ENCODE measurements around the gene SLC26A2. TPM values are rescaled to one million over a fixed set of nuclear protein-coding genes. Genes with fewer than 3 reads are reported as not detected.

Gene SLC26A2
- total and polyA plus RNA-seq, 2 experiments from 2014 or later: 3.5 to 11.5 TPM

DNA sequence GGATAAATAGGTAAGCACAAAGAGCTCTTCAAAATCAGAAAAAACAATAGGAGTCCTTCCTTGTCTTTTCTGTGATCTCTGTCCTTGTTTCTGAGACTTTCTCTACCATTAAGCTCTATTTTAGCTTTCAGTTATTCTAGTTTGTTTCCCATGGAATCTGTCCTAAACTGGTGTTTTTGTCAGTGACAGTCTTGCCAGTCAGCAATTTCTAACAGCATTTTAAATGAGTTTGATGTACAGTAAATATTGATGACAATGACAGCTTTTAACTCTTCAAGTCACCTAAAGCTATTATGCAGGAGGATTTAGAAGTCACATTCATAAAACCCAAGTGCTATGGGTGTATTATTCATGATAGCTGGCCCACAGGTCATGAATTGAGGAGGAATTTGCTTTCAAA, 21.9 kb downstream of the SLC26A2 start (continued):
- TF ChIP-seq, protein P1, sequence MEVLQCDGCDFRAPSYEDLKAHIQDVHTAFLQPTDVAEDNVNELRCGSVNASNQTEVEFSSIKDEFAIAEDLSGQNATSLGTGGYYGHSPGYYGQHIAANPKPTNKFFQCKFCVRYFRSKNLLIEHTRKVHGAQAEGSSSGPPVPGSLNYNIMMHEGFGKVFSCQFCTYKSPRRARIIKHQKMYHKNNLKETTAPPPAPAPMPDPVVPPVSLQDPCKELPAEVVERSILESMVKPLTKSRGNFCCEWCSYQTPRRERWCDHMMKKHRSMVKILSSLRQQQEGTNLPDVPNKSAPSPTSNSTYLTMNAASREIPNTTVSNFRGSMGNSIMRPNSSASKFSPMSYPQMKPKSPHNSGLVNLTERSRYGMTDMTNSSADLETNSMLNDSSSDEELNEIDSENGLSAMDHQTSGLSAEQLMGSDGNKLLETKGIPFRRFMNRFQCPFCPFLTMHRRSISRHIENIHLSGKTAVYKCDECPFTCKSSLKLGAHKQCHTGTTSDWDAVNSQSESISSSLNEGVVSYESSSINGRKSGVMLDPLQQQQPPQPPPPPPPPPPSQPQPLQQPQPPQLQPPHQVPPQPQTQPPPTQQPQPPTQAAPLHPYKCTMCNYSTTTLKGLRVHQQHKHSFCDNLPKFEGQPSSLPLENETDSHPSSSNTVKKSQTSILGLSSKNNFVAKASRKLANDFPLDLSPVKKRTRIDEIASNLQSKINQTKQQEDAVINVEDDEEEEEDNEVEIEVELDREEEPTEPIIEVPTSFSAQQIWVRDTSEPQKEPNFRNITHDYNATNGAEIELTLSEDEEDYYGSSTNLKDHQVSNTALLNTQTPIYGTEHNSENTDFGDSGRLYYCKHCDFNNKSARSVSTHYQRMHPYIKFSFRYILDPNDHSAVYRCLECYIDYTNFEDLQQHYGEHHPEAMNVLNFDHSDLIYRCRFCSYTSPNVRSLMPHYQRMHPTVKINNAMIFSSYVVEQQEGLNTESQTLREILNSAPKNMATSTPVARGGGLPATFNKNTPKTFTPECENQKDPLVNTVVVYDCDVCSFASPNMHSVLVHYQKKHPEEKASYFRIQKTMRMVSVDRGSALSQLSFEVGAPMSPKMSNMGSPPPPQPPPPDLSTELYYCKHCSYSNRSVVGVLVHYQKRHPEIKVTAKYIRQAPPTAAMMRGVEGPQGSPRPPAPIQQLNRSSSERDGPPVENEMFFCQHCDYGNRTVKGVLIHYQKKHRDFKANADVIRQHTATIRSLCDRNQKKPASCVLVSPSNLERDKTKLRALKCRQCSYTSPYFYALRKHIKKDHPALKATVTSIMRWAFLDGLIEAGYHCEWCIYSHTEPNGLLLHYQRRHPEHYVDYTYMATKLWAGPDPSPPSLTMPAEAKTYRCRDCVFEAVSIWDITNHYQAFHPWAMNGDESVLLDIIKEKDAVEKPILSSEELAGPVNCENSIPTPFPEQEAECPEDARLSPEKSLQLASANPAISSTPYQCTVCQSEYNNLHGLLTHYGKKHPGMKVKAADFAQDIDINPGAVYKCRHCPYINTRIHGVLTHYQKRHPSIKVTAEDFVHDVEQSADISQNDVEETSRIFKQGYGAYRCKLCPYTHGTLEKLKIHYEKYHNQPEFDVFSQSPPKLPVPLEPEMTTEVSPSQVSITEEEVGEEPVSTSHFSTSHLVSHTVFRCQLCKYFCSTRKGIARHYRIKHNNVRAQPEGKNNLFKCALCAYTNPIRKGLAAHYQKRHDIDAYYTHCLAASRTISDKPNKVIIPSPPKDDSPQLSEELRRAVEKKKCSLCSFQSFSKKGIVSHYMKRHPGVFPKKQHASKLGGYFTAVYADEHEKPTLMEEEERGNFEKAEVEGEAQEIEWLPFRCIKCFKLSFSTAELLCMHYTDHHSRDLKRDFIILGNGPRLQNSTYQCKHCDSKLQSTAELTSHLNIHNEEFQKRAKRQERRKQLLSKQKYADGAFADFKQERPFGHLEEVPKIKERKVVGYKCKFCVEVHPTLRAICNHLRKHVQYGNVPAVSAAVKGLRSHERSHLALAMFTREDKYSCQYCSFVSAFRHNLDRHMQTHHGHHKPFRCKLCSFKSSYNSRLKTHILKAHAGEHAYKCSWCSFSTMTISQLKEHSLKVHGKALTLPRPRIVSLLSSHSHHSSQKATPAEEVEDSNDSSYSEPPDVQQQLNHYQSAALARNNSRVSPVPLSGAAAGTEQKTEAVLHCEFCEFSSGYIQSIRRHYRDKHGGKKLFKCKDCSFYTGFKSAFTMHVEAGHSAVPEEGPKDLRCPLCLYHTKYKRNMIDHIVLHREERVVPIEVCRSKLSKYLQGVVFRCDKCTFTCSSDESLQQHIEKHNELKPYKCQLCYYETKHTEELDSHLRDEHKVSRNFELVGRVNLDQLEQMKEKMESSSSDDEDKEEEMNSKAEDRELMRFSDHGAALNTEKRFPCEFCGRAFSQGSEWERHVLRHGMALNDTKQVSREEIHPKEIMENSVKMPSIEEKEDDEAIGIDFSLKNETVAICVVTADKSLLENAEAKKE (CRISPR knock-in tag; IDR thresholded peaks at IDR 0.05): no peak
- TF ChIP-seq, protein P2, sequence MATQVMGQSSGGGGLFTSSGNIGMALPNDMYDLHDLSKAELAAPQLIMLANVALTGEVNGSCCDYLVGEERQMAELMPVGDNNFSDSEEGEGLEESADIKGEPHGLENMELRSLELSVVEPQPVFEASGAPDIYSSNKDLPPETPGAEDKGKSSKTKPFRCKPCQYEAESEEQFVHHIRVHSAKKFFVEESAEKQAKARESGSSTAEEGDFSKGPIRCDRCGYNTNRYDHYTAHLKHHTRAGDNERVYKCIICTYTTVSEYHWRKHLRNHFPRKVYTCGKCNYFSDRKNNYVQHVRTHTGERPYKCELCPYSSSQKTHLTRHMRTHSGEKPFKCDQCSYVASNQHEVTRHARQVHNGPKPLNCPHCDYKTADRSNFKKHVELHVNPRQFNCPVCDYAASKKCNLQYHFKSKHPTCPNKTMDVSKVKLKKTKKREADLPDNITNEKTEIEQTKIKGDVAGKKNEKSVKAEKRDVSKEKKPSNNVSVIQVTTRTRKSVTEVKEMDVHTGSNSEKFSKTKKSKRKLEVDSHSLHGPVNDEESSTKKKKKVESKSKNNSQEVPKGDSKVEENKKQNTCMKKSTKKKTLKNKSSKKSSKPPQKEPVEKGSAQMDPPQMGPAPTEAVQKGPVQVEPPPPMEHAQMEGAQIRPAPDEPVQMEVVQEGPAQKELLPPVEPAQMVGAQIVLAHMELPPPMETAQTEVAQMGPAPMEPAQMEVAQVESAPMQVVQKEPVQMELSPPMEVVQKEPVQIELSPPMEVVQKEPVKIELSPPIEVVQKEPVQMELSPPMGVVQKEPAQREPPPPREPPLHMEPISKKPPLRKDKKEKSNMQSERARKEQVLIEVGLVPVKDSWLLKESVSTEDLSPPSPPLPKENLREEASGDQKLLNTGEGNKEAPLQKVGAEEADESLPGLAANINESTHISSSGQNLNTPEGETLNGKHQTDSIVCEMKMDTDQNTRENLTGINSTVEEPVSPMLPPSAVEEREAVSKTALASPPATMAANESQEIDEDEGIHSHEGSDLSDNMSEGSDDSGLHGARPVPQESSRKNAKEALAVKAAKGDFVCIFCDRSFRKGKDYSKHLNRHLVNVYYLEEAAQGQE (IDR thresholded peaks at IDR 0.05; ENCODE audit: unreplicated experiment): no peak
- TF ChIP-seq ZNF114 (CRISPR knock-in tag; IDR thresholded peaks at IDR 0.05) (no peak), POLR2AphosphoS5 (IDR thresholded peaks at IDR 0.05; ENCODE audit: low read depth) (no peak), CREB1 (CRISPR knock-in tag; IDR thresholded peaks at IDR 0.05; ENCODE audit: low read depth) (no peak)

DNA sequence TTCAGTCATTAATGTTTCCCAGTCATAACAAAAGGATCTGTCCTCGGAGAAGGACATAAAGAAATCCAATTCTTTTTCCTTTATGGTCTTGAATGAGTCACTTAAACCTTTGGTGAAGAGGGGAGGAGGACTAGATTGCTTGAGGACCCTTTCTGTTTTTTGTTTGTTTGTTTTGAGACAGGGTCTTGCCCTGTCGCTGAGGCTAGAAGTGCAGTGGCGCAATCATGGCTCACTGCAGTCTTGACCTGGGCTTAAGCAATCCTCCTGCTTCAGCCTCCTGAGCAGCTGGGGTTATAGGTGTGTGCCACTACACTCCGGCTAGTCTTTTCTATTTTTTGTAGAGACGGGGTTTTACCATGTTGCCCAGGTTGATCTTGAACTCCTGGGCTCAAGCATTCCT, 27.6 kb downstream of the SLC26A2 start:
- ATAC-seq: no peak
- no peaks in the 10 kb centered on the region for H3K4me1 Mint-ChIP-seq

More for the DNA sequence above, 27.6 kb downstream of the SLC26A2 start:
- H4K20me1 ChIP-seq (replicated peaks; ENCODE audit: insufficient read depth): no peaks in the 10 kb centered on the region
- H3K4me2 ChIP-seq: no peak overlapping the region
- Mint-ChIP-seq H3K9me3 (no peaks in the 10 kb centered on the region), H3K27ac (no peak overlapping the region), H3K4me3 (no peak overlapping the region), H3K27me3 (ENCODE audit: insufficient read depth, low read depth, poor library complexity) (peaks cover 5% of the 10 kb centered on the region), H3K36me3 (ENCODE audit: low read depth) (no peaks in the 10 kb centered on the region)
- H3K4me3 ChIP-seq: no peak overlapping the region
- H3F3A ChIP-seq (replicated peaks; ENCODE audit: low read depth): no peaks in the 10 kb centered on the region
- H3K27me3 ChIP-seq (ENCODE audit: insufficient read depth): no peaks in the 10 kb centered on the region
- TF ChIP-seq, protein P2 (IDR thresholded peaks at IDR 0.05; ENCODE audit: unreplicated experiment): no peak
- TF ChIP-seq, protein P3, sequence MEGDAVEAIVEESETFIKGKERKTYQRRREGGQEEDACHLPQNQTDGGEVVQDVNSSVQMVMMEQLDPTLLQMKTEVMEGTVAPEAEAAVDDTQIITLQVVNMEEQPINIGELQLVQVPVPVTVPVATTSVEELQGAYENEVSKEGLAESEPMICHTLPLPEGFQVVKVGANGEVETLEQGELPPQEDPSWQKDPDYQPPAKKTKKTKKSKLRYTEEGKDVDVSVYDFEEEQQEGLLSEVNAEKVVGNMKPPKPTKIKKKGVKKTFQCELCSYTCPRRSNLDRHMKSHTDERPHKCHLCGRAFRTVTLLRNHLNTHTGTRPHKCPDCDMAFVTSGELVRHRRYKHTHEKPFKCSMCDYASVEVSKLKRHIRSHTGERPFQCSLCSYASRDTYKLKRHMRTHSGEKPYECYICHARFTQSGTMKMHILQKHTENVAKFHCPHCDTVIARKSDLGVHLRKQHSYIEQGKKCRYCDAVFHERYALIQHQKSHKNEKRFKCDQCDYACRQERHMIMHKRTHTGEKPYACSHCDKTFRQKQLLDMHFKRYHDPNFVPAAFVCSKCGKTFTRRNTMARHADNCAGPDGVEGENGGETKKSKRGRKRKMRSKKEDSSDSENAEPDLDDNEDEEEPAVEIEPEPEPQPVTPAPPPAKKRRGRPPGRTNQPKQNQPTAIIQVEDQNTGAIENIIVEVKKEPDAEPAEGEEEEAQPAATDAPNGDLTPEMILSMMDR (conservative IDR thresholded peaks at IDR 0.05; ENCODE audit: low read depth in 2 of 2): no peak
- TF ChIP-seq POLR2AphosphoS5 (IDR thresholded peaks at IDR 0.05; ENCODE audit: low read depth) (no peak), ZNF114 (CRISPR knock-in tag; IDR thresholded peaks at IDR 0.05) (no peak), EZH2 (IDR thresholded peaks at IDR 0.05; ENCODE audit: low read depth, unreplicated experiment) (no peak)
- TF ChIP-seq, protein P4, sequence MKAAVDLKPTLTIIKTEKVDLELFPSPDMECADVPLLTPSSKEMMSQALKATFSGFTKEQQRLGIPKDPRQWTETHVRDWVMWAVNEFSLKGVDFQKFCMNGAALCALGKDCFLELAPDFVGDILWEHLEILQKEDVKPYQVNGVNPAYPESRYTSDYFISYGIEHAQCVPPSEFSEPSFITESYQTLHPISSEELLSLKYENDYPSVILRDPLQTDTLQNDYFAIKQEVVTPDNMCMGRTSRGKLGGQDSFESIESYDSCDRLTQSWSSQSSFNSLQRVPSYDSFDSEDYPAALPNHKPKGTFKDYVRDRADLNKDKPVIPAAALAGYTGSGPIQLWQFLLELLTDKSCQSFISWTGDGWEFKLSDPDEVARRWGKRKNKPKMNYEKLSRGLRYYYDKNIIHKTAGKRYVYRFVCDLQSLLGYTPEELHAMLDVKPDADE (IDR thresholded peaks at IDR 0.05): no peak
- H3K9me2 ChIP-seq (ENCODE audit: insufficient read depth): no peaks in the 10 kb centered on the region
- DNase-seq (ENCODE audit: low spot score): no peak
- H2AFZ ChIP-seq: no peak overlapping the region
- H3K79me2 ChIP-seq (replicated peaks; ENCODE audit: insufficient read depth): no peaks in the 10 kb centered on the region
- no peaks in the 10 kb centered on the region for H3K36me3 ChIP-seq (ENCODE audit: insufficient read depth)
- H3K27ac ChIP-seq (ENCODE audit: low read depth): no peak overlapping the region
- no peaks in the 10 kb centered on the region for H3K4me1 ChIP-seq (ENCODE audit: insufficient read depth)

Data from GM23338 (cell line).